Activated CD4-positive, alpha-beta memory T cell treated with anti-CD3 and anti-CD28 coated beads, Interleukin-2, amount 10 ng/mL, durations not matched to agents 7 days and 5 days (primary cell): Measurements from ENCODE around the gene PSPN. TPM values are rescaled to one million over a fixed set of nuclear protein-coding genes. Genes with fewer than 3 reads are reported as not detected.

Experiments
- CTCF ChIA-PET: fragments of 350-600 bp; sonication (Branson Sonifier 250); formaldehyde crosslinking; loops from one replicate; lab custom pipeline; 2021; ENCODE audit warnings: antibody characterized with exemption, inconsistent platforms; lab: Charles Lee
- POLR2A ChIA-PET: fragments of 350-600 bp; sonication (Branson Sonifier 250); formaldehyde crosslinking; loops from one replicate; lab custom pipeline; 2021; ENCODE audit warnings: antibody characterized with exemption; lab: Charles Lee
- DNase-seq: peaks from one replicate; pipeline ENCODE4 v3.0.0-alpha.2; 2020
- H3K27ac Mint-ChIP-seq: one replicate; pipeline ENCODE4 v1.8.0; 2021; ENCODE audit warnings: mild to moderate bottlenecking, mixed read lengths
- H3K27me3 Mint-ChIP-seq: one replicate; pipeline ENCODE4 v1.8.0; 2021; ENCODE audit warnings: mixed read lengths
- H3K36me3 Mint-ChIP-seq: one replicate; pipeline ENCODE4 v1.8.0; 2021; ENCODE audit warnings: low read depth, mixed read lengths
- H3K4me1 Mint-ChIP-seq: one replicate; pipeline ENCODE4 v1.8.0; 2021; ENCODE audit warnings: mixed read lengths
- H3K4me3 Mint-ChIP-seq: one replicate; pipeline ENCODE4 v1.8.0; 2021; ENCODE audit warnings: mild to moderate bottlenecking, mixed read lengths
- H3K9me3 Mint-ChIP-seq: one replicate; pipeline ENCODE4 v1.8.0; 2021; ENCODE audit warnings: mixed read lengths
- total RNA-seq, 2 experiments: library from RNA; stranded (reverse); gene quantifications; one replicate each; pipeline ENCODE4 v1.2.3, GENCODE V29; 2021

Gene PSPN
- total RNA-seq, 2 experiments from 2014 or later: 2.3 to 2.7 TPM

DNA sequence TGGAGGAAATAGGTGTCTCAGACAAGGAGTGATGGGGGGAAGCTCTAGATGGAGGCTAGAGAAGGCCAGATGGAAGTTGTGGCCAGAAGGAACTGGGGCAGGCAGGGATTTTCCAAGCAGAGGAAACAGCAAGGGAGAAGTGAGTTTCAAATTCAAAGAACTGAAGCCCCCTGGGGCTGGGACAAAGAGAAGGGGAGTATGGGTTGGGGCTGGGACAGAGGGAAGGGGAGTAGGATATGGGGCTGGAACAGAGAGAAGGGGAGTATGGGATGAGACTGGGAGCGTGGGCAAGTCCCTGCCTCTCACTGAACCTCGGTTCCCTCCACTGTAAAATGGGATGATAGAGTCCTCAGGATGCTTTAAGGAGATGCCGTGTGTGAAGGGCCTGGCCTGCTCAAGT is 19.1 kb upstream of the PSPN start:
- ChIA-PET CTCF (interaction anchor here (0.7 kb wide), 1 partner anchor 8 kb away, joined by 5 read pairs; no protein-coding TSS in a partner anchor), POLR2A (interaction anchor here (1.1 to 2.2 kb wide), 3 partner anchors 8 to 33 kb away, joined by 4 to 11 read pairs (median 4); partner anchors contain the start of gene KHSRP)
- peak overlapping the region; percentile 9 for H3K27ac Mint-ChIP-seq

DNA sequence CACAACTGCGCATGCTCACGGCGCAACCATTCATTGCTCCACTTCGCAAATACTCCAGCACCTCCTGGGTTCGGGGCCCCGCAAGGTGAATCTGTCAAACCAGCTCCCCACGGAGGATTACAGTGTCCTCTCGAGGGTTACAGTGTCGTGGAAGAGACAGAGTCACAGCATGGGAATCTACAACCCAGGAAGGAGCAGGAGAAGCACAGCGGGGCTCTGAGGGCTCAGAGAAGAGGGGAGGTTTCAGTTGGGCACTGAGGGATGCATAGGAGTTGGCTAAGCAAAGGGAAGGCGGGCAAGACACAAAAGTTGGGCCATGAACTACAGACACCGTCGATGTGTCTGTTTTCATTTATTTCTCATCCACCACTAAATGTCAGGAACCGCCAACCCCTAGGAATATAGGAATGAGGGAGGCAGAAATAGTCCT is 18.3 kb upstream of the PSPN start:
- peaks cover 24% of the 10 kb centered on the region for H3K4me1 Mint-ChIP-seq
- H3K9me3 Mint-ChIP-seq: no peaks in the 10 kb centered on the region
- H3K4me3 Mint-ChIP-seq: peak overlapping the region; percentile 94
- ChIA-PET POLR2A (interaction anchor here (0.7 to 2.2 kb wide), 10 partner anchors 9 to 342 kb away, joined by 3 to 15 read pairs (median 4); partner anchors contain the start of genes ALKBH7, CLPP, DENND1C and KHSRP), CTCF (interaction anchor here (0.5 to 0.8 kb wide), 2 partner anchors 372 to 1913 kb away, joined by 3 to 4 read pairs; no protein-coding TSS in a partner anchor)
- H3K27ac Mint-ChIP-seq: peak overlapping the region; percentile 93
- H3K27me3 Mint-ChIP-seq: no peaks in the 10 kb centered on the region
- H3K36me3 Mint-ChIP-seq: peaks cover 21% of the 10 kb centered on the region
- peak; percentile 76 for DNase-seq

More for the DNA sequence above, 19.1 kb upstream of the PSPN start:
- Mint-ChIP-seq H3K4me1 (peaks cover 24% of the 10 kb centered on the region), H3K9me3 (no peaks in the 10 kb centered on the region), H3K36me3 (peaks cover 18% of the 10 kb centered on the region), H3K4me3 (peak overlapping the region; percentile 33), H3K27me3 (no peaks in the 10 kb centered on the region)
- DNase-seq: no peak

DNA sequence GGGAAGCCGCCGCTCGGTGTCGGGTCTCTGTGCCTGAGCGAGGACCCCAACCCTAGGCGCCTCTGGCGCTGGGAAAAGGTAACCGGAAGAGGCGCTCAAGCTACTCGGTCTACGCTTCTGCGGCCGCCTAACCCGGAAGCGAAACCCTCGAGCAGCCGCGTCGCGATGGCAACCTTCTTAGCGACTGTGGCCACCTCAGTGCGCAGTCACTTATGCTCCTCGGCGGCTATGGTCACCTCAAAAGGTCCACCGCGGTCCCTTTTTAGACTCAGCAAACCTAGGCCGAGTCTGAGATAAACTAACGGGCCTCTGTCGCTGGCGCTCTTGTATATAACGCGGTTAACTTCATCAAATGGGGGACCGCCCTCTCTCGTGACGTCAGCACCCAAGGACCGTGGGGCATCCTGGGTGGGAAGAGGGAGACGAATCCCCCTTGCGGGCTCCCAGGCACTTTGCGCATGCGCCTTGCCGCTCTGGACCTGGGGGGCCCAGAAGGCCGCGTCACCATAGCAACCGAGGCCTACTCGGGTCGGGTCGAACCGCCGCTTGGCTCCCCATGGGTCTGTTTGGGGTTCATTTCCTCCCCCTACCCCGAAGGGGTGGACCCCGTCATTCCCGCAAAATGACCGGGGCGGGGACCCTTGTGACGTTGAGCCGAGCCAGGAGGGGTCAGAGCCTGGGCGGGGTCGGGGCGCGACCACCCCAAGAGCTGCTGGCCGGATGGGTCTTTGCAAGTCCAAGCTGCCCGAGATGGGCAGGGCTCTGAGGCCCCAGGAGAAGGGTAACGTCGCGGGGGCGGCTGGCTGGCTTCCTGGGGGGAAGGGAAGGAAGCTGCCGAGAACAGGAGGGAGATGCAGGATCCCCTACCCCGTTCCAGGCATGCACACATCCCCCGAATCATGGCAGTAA is 17.6 kb upstream of the PSPN start, which contains the start of gene GTF2F1:
Gene GTF2F1 (minus strand): TSS at position 91 of the 909 bp plus-strand sequence. CDS start 169 bp downstream, outside the sequence.
- ChIA-PET CTCF (interaction anchor here (0.5 to 0.8 kb wide), 2 partner anchors 371 to 1912 kb away, joined by 3 to 4 read pairs; no protein-coding TSS in a partner anchor), POLR2A (interaction anchor here (0.7 to 2.2 kb wide), 10 partner anchors 10 to 343 kb away, joined by 3 to 15 read pairs (median 4); partner anchors contain the start of genes ALKBH7, CLPP, DENND1C and KHSRP)
- Mint-ChIP-seq H3K4me1 (peaks cover 26% of the 10 kb centered on the region), H3K36me3 (peaks cover 24% of the 10 kb centered on the region), H3K4me3 (peak within 1 kb of the TSS; percentile 94), H3K27me3 (no peaks in the 10 kb centered on the region), H3K9me3 (no peaks in the 10 kb centered on the region), H3K27ac (peak within 1 kb of the TSS; percentile 93)
- DNase-seq: peak; percentile 91

DNA sequence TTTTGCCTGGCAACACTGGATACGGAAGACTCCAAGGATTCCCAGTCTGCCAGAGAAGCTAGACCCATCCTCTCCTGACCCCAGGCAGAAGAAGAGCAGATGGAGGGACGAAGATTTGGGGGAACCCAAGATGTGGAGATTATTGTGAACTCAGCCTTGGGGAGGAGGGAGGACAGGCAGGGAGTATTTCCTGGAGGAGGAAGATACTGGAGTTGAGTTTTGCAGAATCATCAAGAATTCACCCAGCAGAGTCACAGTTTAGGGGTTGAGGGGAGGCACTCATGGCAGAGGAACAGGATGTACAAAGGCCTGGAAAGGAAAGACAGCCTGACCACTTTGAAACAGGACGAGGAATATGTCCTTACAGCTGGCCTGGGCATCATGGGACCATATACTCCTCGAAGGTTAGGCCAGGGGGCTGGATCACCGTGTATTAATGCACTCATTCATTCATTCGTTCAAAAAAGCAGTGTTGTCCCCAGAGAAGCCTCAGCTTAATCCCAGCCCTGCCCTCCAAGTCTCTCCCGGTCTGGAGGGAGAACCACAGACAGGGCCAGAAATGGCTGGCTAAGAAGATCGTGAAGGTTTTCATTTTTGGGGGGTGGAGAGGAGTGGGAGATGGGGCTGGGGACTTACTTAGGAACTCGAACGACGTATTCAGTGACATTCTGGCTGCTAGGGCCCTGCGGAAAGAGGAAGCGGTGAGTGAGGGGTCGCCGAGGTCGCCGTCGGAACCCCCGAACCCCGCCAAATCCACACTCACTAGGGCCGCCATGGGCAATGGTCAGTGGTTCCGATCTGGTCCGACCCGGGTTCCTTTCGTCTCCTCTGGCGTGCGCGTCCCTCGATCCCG is 16.7 kb upstream of the PSPN start:
- no peak for DNase-seq
- no peaks in the 10 kb centered on the region for H3K27me3 Mint-ChIP-seq
- H3K4me1 Mint-ChIP-seq: peaks cover 27% of the 10 kb centered on the region
- no peaks in the 10 kb centered on the region for H3K9me3 Mint-ChIP-seq
- peak overlapping the region; percentile 93 for H3K27ac Mint-ChIP-seq
- CTCF ChIA-PET: interaction anchor here (1.3 kb wide), 1 partner anchor 267 kb away, joined by 3 read pairs; no protein-coding TSS in a partner anchor
- H3K4me3 Mint-ChIP-seq: peak overlapping the region; percentile 94
- peaks cover 30% of the 10 kb centered on the region for H3K36me3 Mint-ChIP-seq
- POLR2A ChIA-PET: interaction anchor here (1.2 to 2.2 kb wide), 5 partner anchors 19 to 344 kb away, joined by 4 to 15 read pairs (median 7); partner anchors contain the start of genes ALKBH7, CLPP, DENND1C and KHSRP

DNA sequence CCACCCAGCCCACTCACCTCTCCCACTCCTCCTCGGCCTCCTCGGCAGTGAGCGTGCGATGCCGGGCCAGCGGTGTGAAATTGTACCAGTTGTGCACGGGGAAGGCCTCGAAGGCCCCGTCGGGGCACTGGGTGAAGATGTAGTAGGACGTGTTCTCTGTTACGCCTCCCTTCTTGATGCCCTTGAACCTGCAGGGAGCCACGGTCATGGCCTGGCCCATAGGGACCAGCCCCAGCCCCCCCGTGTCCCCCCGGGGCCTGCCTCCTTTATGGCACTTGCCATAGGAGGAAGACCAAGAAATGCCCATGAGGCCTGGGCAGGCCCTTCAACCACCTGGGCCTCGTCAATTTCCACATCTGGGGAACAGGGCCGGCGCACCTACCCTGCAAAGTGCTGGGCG is 11.6 kb upstream of the PSPN start:
- POLR2A ChIA-PET: interaction anchor here (0.9 kb wide), 1 partner anchor 11 kb away, joined by 3 read pairs; the partner anchor contains the start of gene PSPN

DNA sequence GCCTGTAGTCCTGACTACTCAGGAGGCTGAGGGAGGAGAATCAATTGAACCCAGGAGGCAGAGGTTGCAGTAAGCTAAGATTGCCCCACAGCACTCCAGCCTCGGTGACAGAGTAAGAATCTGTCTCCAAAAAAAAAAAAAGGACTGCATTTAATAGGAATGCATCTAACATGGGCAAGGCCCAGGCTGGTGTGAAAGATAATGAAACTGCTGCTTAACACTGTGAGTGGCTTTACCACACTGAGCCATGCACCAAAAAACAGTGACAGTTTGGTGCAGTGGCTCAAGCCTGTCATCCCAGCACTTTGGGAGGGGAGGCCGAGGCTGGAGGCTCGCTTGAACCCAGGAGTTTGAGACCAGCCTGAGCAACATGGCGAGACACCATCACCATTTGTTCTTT is 8.6 kb upstream of the PSPN start:
- Mint-ChIP-seq H3K4me3 (no peak overlapping the region), H3K4me1 (peaks cover 3% of the 10 kb centered on the region), H3K36me3 (peaks cover 69% of the 10 kb centered on the region), H3K9me3 (no peaks in the 10 kb centered on the region), H3K27me3 (no peaks in the 10 kb centered on the region), H3K27ac (no peak overlapping the region)
- POLR2A ChIA-PET: no interaction called here
- no peak for DNase-seq
- CTCF ChIA-PET: no interaction called here

More for the DNA sequence above, 11.6 kb upstream of the PSPN start:
- peaks cover 17% of the 10 kb centered on the region for H3K4me1 Mint-ChIP-seq
- no peak overlapping the region for H3K27ac Mint-ChIP-seq
- no peak overlapping the region for H3K4me3 Mint-ChIP-seq
- H3K9me3 Mint-ChIP-seq: no peaks in the 10 kb centered on the region
- peaks cover 60% of the 10 kb centered on the region for H3K36me3 Mint-ChIP-seq
- no peaks in the 10 kb centered on the region for H3K27me3 Mint-ChIP-seq
- no peak for DNase-seq
- CTCF ChIA-PET: no interaction called here

DNA sequence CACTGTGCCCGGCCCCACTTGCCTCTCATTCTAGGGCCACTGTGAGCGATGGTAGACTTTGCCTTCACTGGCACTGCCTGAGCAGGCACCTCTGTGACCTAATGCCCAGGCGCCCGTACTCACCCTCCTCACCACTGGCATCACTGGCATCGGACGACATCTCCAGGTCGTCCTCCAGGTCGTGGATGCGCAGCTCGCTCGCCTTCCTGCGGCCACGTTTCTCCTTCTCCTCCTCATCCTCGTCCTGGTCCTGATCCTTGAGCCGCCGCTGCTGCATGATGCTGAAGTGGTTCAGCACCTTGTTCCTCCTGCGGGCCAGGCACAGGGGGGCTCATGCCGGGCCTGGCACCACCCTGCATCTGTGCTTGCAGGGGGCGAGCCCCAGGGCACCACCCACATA is 7.5 kb upstream of the PSPN start:
- H3K27me3 Mint-ChIP-seq: no peaks in the 10 kb centered on the region
- no peaks in the 10 kb centered on the region for H3K9me3 Mint-ChIP-seq
- H3K27ac Mint-ChIP-seq: no peak overlapping the region
- no peak for DNase-seq
- H3K4me3 Mint-ChIP-seq: no peak overlapping the region
- ChIA-PET POLR2A (no interaction called here), CTCF (no interaction called here)
- peaks cover 71% of the 10 kb centered on the region for H3K36me3 Mint-ChIP-seq
- H3K4me1 Mint-ChIP-seq: no peaks in the 10 kb centered on the region

DNA sequence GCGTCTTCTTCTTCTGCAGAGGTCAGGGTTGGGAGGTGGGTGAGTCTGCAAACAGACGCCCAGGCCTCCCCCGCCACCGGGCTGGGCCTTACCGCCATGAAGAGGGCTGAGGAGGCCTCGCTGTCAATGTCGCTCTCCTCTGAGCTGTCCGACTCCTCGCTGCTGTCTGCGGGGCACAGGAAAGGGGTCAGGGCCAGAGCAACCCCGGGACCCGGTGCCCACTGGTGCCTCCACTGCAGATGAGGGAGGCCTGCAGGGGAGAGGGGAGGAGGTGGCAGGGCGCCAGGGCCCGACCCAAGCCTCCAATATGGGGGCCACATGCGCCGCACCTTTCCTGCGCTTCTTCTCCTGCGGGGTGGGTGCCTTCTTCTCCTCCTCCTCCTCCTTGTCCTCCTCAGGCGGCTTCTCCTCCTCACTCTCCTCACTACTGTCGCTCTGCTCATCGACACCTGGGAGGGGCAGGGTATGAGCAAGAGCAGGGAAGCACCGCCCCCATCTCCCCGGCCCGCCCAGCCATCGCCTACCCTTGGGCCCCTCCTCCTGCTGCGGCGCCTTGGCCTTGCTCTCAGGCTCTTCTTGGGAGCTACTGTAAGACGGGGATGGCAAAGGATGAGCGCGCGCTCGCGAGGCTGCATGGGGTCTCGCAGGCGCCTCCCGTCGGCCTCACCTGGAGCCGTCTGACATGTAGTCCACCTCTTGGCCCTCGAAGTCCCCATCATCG is 5.5 kb upstream of the PSPN start:
- no peak overlapping the region for H3K27ac Mint-ChIP-seq
- H3K4me1 Mint-ChIP-seq: no peaks in the 10 kb centered on the region
- POLR2A ChIA-PET: no interaction called here

DNA sequence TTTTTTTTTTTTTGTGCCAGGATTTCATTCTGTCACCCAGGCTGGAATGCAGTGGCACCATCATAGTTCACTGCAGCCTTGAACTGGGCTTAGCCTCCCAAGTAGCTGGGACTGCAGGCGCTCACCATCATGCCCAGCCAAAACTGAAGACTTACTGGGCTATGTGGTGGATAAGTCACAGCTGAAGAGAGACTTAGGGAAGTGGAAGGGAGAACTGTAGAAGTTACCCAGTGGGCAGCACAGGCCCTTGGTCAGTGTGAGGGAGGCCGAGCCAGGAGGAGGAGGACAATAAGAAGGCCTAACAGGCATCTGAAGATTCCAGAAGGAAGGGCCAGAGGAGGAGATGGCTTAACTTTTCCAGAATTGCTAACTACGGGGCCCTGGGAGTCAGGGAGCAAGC is 4.0 kb upstream of the PSPN start:
- POLR2A ChIA-PET: no interaction called here
- no peaks in the 10 kb centered on the region for H3K27me3 Mint-ChIP-seq
- no peak for DNase-seq
- CTCF ChIA-PET: no interaction called here
- no peak overlapping the region for H3K4me3 Mint-ChIP-seq
- H3K4me1 Mint-ChIP-seq: no peaks in the 10 kb centered on the region
- no peak overlapping the region for H3K27ac Mint-ChIP-seq
- H3K9me3 Mint-ChIP-seq: no peaks in the 10 kb centered on the region
- peaks cover 47% of the 10 kb centered on the region for H3K36me3 Mint-ChIP-seq

More for the DNA sequence above, 5.5 kb upstream of the PSPN start:
- H3K9me3 Mint-ChIP-seq: no peaks in the 10 kb centered on the region
- H3K27me3 Mint-ChIP-seq: no peaks in the 10 kb centered on the region
- CTCF ChIA-PET: no interaction called here
- H3K36me3 Mint-ChIP-seq: peaks cover 57% of the 10 kb centered on the region
- no peak for DNase-seq
- no peak overlapping the region for H3K4me3 Mint-ChIP-seq

DNA sequence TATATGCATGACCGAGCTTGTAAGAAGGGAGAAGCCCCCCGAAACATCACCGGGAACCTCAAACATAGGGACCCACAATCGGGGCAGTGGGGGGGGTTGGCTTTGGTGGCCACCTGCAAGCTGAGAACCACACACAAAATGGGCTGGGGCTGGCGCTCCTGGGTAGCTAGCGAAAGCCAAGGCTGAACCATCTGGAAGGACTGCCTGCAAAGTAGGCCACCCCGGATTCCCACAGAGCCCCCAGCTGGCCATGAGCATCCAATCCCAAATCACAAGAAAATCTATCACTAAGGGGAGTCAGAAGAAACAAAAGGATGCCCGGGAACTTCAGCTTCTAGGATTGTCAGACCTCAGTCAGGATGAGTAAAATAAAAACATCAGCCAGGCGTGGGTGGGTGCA is 2.8 kb upstream of the PSPN start:
- no peaks in the 10 kb centered on the region for H3K27me3 Mint-ChIP-seq
- no peak for DNase-seq
- no peaks in the 10 kb centered on the region for H3K9me3 Mint-ChIP-seq
- no peak overlapping the region for H3K4me3 Mint-ChIP-seq
- H3K27ac Mint-ChIP-seq: no peak overlapping the region
- CTCF ChIA-PET: no interaction called here
- H3K4me1 Mint-ChIP-seq: peaks cover 4% of the 10 kb centered on the region
- peaks cover 39% of the 10 kb centered on the region for H3K36me3 Mint-ChIP-seq
- POLR2A ChIA-PET: interaction anchor here (1.2 kb wide), 1 partner anchor 15 kb away, joined by 3 read pairs; no protein-coding TSS in a partner anchor

DNA sequence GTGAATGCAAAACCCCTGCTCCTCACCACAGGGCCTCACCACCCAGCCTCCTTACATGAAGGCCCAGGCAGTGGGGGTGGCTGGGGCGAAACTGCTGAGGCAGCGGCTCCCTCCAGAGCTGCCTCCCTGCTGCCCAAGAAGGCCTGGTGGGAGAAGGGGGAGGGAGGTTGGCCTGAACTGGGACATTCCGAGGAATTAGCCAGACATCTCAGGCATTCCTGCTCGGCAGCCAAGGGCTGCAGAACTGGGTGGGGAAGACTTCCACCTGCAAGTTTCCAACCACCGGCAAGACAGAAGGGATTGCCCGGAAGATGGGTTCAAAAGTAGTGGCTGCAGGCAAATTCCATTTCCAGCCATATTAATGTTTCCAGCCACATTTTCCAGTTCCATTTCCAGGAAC is 2.3 kb upstream of the PSPN start:
- Mint-ChIP-seq H3K27me3 (no peaks in the 10 kb centered on the region), H3K36me3 (peaks cover 34% of the 10 kb centered on the region), H3K4me1 (peaks cover 7% of the 10 kb centered on the region), H3K4me3 (no peak overlapping the region), H3K27ac (no peak overlapping the region), H3K9me3 (no peaks in the 10 kb centered on the region)
- no peak for DNase-seq
- POLR2A ChIA-PET: interaction anchor here (1.2 to 1.4 kb wide), 2 partner anchors 16 to 474 kb away, joined by 3 to 5 read pairs; partner anchors contain the start of gene VMAC
- CTCF ChIA-PET: no interaction called here
